KOPT-K1 (cell line): ENCODE results near the gene ZBTB7A.

Experiments
- H3K27ac ChIP-seq: fragments of 200-600 bp; sonication (generic); 2 replicates; pipeline ENCODE4 v1.5.1; 2016; ENCODE audit warnings: antibody characterized with exemption, mild to moderate bottlenecking, low read depth, low read length; ENCODE audit not compliant: poor library complexity, severe bottlenecking
- H3K36me3 ChIP-seq: fragments of 200-600 bp; sonication (generic); 2 replicates; pipeline ENCODE4 v1.5.1; 2017; ENCODE audit warnings: antibody characterized with exemption, mild to moderate bottlenecking, low read length, moderate library complexity; ENCODE audit not compliant: insufficient read depth
- H3K9me3 ChIP-seq: fragments of 200-600 bp; sonication (generic); 2 replicates; pipeline ENCODE4 v1.5.1; 2017; ENCODE audit warnings: antibody characterized with exemption, low read length, mild to moderate bottlenecking; ENCODE audit not compliant: insufficient read depth, poor library complexity, severe bottlenecking

Gene ZBTB7A

GRCh38 chr19:4042731-4043082, 24.0 kb downstream of the ZBTB7A start:
- H3K9me3 ChIP-seq: no peaks in the 10 kb centered on the region
- peaks cover 70% of the 10 kb centered on the region for H3K36me3 ChIP-seq
- H3K27ac ChIP-seq: no peak overlapping the region

- Histone ChIP-seq H3K9me3 (no peaks in the 10 kb centered on the region), H3K36me3 (peaks cover 70% of the 10 kb centered on the region), H3K27ac (no peak overlapping the region)
These were observed 24.5 kb downstream of the ZBTB7A start for GRCh38 chr19:4042064-4042730.

GRCh38 chr19:4038661-4039423, 27.9 kb downstream of the ZBTB7A start:
- Histone ChIP-seq H3K27ac (no peak overlapping the region), H3K36me3 (peaks cover 72% of the 10 kb centered on the region), H3K9me3 (peaks cover 11% of the 10 kb centered on the region)

GRCh38 chr19:4038057-4038456, 28.6 kb downstream of the ZBTB7A start:
- Histone ChIP-seq H3K27ac (no peak overlapping the region), H3K36me3 (peaks cover 80% of the 10 kb centered on the region), H3K9me3 (peaks cover 11% of the 10 kb centered on the region)

- H3K36me3 ChIP-seq: peaks cover 80% of the 10 kb centered on the region
- peaks cover 11% of the 10 kb centered on the region for H3K9me3 ChIP-seq
- H3K27ac ChIP-seq: no peak overlapping the region
These were observed 29.3 kb downstream of the ZBTB7A start for GRCh38 chr19:4037301-4037949.

- Histone ChIP-seq H3K36me3 (peaks cover 80% of the 10 kb centered on the region), H3K27ac (no peak overlapping the region), H3K9me3 (peaks cover 11% of the 10 kb centered on the region)
These were observed 30.0 kb downstream of the ZBTB7A start for GRCh38 chr19:4036576-4037300.

- Histone ChIP-seq H3K36me3 (peaks cover 77% of the 10 kb centered on the region), H3K9me3 (peaks cover 11% of the 10 kb centered on the region), H3K27ac (no peak overlapping the region)
These were observed 31.1 kb downstream of the ZBTB7A start for GRCh38 chr19:4035582-4035981.

GRCh38 chr19:4035018-4035566, 31.6 kb downstream of the ZBTB7A start:
- Histone ChIP-seq H3K27ac (no peak overlapping the region), H3K9me3 (peaks cover 11% of the 10 kb centered on the region), H3K36me3 (peaks cover 76% of the 10 kb centered on the region)

- Histone ChIP-seq H3K36me3 (peaks cover 77% of the 10 kb centered on the region), H3K27ac (no peak overlapping the region), H3K9me3 (peaks cover 11% of the 10 kb centered on the region)
These were observed 32.4 kb downstream of the ZBTB7A start for GRCh38 chr19:4034048-4035017.

GRCh38 chr19:4033028-4033956, 33.4 kb downstream of the ZBTB7A start:
- H3K9me3 ChIP-seq: peaks cover 11% of the 10 kb centered on the region
- H3K36me3 ChIP-seq: peaks cover 83% of the 10 kb centered on the region
- H3K27ac ChIP-seq: no peak overlapping the region

- Histone ChIP-seq H3K36me3 (peaks cover 84% of the 10 kb centered on the region), H3K9me3 (peaks cover 11% of the 10 kb centered on the region), H3K27ac (no peak overlapping the region)
These were observed 34.3 kb downstream of the ZBTB7A start for GRCh38 chr19:4032436-4032835.

- Histone ChIP-seq H3K27ac (no peak overlapping the region), H3K9me3 (peaks cover 10% of the 10 kb centered on the region), H3K36me3 (peaks cover 76% of the 10 kb centered on the region)
These were observed 35.3 kb downstream of the ZBTB7A start for GRCh38 chr19:4031420-4031819.

GRCh38 chr19:4030981-4031380, 35.7 kb downstream of the ZBTB7A start:
- Histone ChIP-seq H3K36me3 (peaks cover 76% of the 10 kb centered on the region; the same call in 1 of the 2 replicates), H3K27ac (no peak overlapping the region), H3K9me3 (peaks cover 6% of the 10 kb centered on the region)
